ENCODE measurements around the gene NCAM1.

- TF ChIP-seq CTCF (optimal IDR thresholded peaks at IDR 0.05 in 1 of 3, IDR thresholded peaks at IDR 0.05 in 1 of 3, conservative IDR thresholded peaks at IDR 0.05 in 1 of 3; ENCODE audit: extremely low read depth in 1 of 3, insufficient read depth in 2 of 3, low read length in 3 of 3), result no peak
- no peak for TF ChIP-seq EZH2 (IDR thresholded peaks at IDR 0.05; ENCODE audit: low read length)
These were observed 231.1 kb downstream of the NCAM1 start for GRCh38 chr11:113192121-113192925.
